ENCODE data around the gene SLC22A7.

Gene SLC22A7

GRCh38 chr6:43267619-43268354 is 30.3 kb upstream of the SLC22A7 start:
- DNase-seq, result no peak

- DNase-seq, result no peak
Observed at GRCh38 chr6:43268355-43268700, 29.7 kb upstream of the SLC22A7 start.

GRCh38 chr6:43268782-43269272 is 29.2 kb upstream of the SLC22A7 start:
- no peak for DNase-seq

GRCh38 chr6:43269273-43270007 is 28.6 kb upstream of the SLC22A7 start:
- DNase-seq, result no peak

- no peak for DNase-seq
Observed at GRCh38 chr6:43271103-43271815, 26.8 kb upstream of the SLC22A7 start.

GRCh38 chr6:43271944-43272343 is 26.1 kb upstream of the SLC22A7 start:
- DNase-seq, result no peak

- DNase-seq, result no peak
Observed at GRCh38 chr6:43273707-43274106, 24.4 kb upstream of the SLC22A7 start.

- DNase-seq, result no peak
Observed at GRCh38 chr6:43274127-43274915, 23.7 kb upstream of the SLC22A7 start.

- no peak for DNase-seq
Observed at GRCh38 chr6:43274916-43275597, 23.0 kb upstream of the SLC22A7 start.

GRCh38 chr6:43275801-43276576 is 22.1 kb upstream of the SLC22A7 start:
- no peak for DNase-seq

- DNase-seq, result no peak
Observed at GRCh38 chr6:43276577-43277305, 21.3 kb upstream of the SLC22A7 start.

- no peak for DNase-seq
Observed at GRCh38 chr6:43277306-43277642, 20.8 kb upstream of the SLC22A7 start.

- no peak for DNase-seq
Observed at GRCh38 chr6:43277643-43278523, 20.2 kb upstream of the SLC22A7 start.

GRCh38 chr6:43278524-43279078 is 19.5 kb upstream of the SLC22A7 start:
- no peak for DNase-seq

- DNase-seq, result no peak
Observed at GRCh38 chr6:43280234-43280633, 17.8 kb upstream of the SLC22A7 start.

- no peak for DNase-seq
Observed at GRCh38 chr6:43282060-43282459, 16.0 kb upstream of the SLC22A7 start.

GRCh38 chr6:43282636-43283513 is 15.2 kb upstream of the SLC22A7 start:
- DNase-seq, result no peak

GRCh38 chr6:43283514-43283901 is 14.6 kb upstream of the SLC22A7 start:
- DNase-seq, result no peak

Measured in NCI-H524 (cell line).